GM12875 (cell line): ENCODE data around the gene CELF2.
A peak's percentile ranks its signal among the peaks of the same experiment; 100 is the strongest.

ENCODE experiments used
- H3K4me3 ChIP-seq: one replicate; pipeline ENCODE4 v1.5.1; 2011; ENCODE audit warnings: low read depth, low read length, control low read depth
- TF ChIP-seq, protein P1 (sequence below): IDR thresholded peaks from 2 replicates; pipeline ENCODE4 v1.5.1; 2011; ENCODE audit warnings: low read depth, mild to moderate bottlenecking, control low read depth, inconsistent platforms, low read length, moderate library complexity, borderline replicate concordance; ENCODE audit not compliant: insufficient read depth

The CELF2 gene

GRCh38 chr10:11017000-11017569 lies 587 bp upstream of the CELF2 start:
- peak overlapping the region; percentile 5 for H3K4me3 ChIP-seq

GRCh38 chr10:11018432-11018841 lies 765 bp downstream of the CELF2 start:
- no peak overlapping the region for H3K4me3 ChIP-seq
- TF ChIP-seq, protein P1, sequence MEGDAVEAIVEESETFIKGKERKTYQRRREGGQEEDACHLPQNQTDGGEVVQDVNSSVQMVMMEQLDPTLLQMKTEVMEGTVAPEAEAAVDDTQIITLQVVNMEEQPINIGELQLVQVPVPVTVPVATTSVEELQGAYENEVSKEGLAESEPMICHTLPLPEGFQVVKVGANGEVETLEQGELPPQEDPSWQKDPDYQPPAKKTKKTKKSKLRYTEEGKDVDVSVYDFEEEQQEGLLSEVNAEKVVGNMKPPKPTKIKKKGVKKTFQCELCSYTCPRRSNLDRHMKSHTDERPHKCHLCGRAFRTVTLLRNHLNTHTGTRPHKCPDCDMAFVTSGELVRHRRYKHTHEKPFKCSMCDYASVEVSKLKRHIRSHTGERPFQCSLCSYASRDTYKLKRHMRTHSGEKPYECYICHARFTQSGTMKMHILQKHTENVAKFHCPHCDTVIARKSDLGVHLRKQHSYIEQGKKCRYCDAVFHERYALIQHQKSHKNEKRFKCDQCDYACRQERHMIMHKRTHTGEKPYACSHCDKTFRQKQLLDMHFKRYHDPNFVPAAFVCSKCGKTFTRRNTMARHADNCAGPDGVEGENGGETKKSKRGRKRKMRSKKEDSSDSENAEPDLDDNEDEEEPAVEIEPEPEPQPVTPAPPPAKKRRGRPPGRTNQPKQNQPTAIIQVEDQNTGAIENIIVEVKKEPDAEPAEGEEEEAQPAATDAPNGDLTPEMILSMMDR = no peak

More at GRCh38 chr10:11017000-11017569, 587 bp upstream of the CELF2 start:
- TF ChIP-seq, protein P1 = no peak

DNA sequence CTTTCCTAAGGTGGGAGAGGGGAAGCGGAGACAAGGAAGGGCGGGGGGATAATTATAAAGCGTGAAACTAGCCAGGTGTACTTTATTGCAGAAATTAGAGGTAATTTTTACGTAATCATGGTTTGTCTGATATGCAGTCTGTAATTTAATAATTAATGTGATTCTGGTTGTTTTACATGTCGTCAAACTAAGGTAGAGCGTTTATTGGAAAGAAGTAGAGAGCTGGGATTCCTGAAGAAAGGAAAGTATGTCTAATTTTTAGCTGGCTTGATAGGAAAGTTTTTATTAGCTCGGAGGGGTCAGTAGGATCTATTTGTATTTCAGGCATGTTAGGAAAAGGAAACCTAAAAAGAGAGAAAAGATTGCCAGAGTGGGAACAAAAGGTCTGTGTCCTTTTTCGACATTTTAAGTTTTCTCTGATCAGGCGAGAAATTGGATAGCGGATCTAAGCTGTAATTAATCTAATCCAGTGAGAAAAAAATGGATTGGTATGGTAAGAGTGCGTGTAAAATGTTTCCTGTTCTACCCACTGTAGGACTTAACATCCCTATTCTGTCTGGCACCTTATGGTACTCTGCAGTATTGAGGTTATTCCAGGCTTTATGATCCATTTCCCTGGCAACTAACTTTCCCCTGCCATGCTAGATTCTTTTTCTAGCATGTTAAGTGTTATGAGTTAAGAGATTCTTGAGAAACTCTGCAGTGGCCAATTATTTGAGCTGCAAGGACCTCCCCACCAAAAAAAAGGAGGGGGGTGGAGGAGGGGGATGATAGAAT lies 1.4 kb downstream of the CELF2 start:
- H3K4me3 ChIP-seq = no peak overlapping the region
- TF ChIP-seq, protein P1 = no peak

DNA sequence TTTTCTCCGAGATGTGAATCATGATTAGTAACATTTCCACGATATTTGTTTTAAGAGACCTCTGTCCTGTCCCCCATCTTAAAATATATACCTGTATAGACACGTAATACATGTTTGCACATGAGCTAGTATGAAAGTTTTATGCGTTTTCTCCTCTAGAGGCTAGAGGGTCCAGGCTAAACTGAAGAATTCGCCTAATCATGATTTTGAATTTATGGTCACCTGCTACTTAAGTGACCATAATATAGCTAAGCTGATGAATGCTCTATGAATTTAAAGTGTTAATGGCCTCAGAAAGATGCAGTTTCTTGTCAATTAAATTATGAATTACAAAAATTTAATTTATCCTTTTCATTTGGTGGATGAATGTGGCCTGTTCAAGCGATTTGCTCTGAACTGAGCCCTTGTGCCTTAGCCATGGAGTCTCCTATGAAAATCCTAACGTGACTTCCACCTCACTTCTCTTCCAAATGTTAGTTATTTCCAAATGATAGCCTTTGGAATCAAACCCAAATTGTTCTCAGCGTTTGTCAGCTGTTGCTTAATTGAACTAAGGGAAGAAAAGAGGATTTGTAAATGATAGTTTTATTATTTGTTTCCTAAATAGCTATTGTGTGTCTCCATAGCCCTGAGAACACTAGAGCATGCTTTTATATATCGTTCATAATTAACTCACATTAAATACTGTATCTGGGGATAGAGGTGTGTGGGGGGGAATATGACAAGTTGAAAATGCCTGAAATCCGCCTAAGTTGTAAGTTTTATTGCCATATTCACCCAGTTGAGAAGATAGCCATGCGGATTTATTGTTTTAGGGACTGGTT lies 2.3 kb downstream of the CELF2 start:
- TF ChIP-seq, protein P1 = no peak
- H3K4me3 ChIP-seq = no peak overlapping the region

- TF ChIP-seq, protein P1 = no peak
These were observed 2.9 kb downstream of the CELF2 start for GRCh38 chr10:11020548-11020942.

DNA sequence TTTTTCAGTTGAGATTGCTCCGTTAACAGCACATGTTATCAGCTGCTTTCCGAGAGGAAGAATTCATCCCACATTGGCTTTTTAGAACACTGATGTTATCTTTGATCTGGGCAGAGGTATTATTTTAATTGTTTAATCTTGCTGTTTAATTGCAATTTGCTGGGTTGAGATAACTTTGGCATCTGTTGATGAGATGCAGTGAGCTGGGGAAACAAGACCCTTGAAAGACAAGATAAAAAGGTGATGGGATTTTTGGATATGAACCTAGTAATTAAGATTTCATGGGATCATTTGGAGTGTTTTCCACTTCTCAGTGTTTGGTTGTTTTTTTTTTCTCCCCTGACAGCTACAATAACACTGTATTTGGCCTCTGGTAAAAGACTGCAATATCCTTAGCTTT lies 4.5 kb downstream of the CELF2 start:
- TF ChIP-seq, protein P1 = no peak
- H3K4me3 ChIP-seq = no peak overlapping the region

More at GRCh38 chr10:11020548-11020942, 2.9 kb downstream of the CELF2 start:
- H3K4me3 ChIP-seq = no peak overlapping the region
